ENCODE data around the gene HIVEP2. TPM values are rescaled to one million over a fixed set of nuclear protein-coding genes. Genes with fewer than 3 reads are reported as not detected.

The HIVEP2 gene
- total and polyA plus RNA-seq, 5 experiments from 2014 or later = 6.5 to 99.2 (median 17.1) TPM

GRCh38 chr6:142735204-142735603 lies 209.8 kb downstream of the HIVEP2 start:
- no peak for ATAC-seq

GRCh38 chr6:142732790-142733189 lies 212.2 kb downstream of the HIVEP2 start:
- peak in 1 of 2 donors; percentile 52 for ATAC-seq
- no peaks in the 10 kb centered on the region for H3K36me3 Mint-ChIP-seq
- DNase-seq = no peak
- peaks cover 3 to 32% (median 31%) of the 10 kb centered on the region in 4 donors for H3K4me1 Mint-ChIP-seq
- H3K9me3 Mint-ChIP-seq = peaks cover 0 to 5% (median 0%) of the 10 kb centered on the region in 9 donors
- no peak overlapping the region for H3K4me3 Mint-ChIP-seq
- H3K27me3 Mint-ChIP-seq = no peaks in the 10 kb centered on the region
- POLR2A ChIA-PET = no interaction called here
- no peak overlapping the region for H3K27ac Mint-ChIP-seq

More at GRCh38 chr6:142735204-142735603, 209.8 kb downstream of the HIVEP2 start:
- peaks cover 0 to 15% (median 12%) of the 10 kb centered on the region in 4 donors for H3K4me1 Mint-ChIP-seq
- no peaks in the 10 kb centered on the region for H3K36me3 Mint-ChIP-seq
- DNase-seq = no peak
- H3K27me3 Mint-ChIP-seq = no peaks in the 10 kb centered on the region
- no peak overlapping the region for H3K27ac Mint-ChIP-seq
- H3K4me3 Mint-ChIP-seq = no peak overlapping the region
- H3K9me3 Mint-ChIP-seq = peaks cover 0 to 5% (median 0%) of the 10 kb centered on the region in 9 donors
- POLR2A ChIA-PET = no interaction called here

- Mint-ChIP-seq H3K36me3 (no peaks in the 10 kb centered on the region), H3K4me3 (no peak overlapping the region), H3K27ac (no peak overlapping the region)
These were observed 213.4 kb downstream of the HIVEP2 start for GRCh38 chr6:142731611-142732010.

GRCh38 chr6:142729618-142730017 lies 215.4 kb downstream of the HIVEP2 start:
- peaks cover 6 to 35% (median 32%) of the 10 kb centered on the region in 4 donors for H3K4me1 Mint-ChIP-seq

More at GRCh38 chr6:142731611-142732010, 213.4 kb downstream of the HIVEP2 start:
- POLR2A ChIA-PET = no interaction called here
- Mint-ChIP-seq H3K9me3 (peaks cover 0 to 5% (median 0%) of the 10 kb centered on the region in 9 donors), H3K27me3 (no peaks in the 10 kb centered on the region), H3K4me1 (peaks cover 3 to 32% (median 31%) of the 10 kb centered on the region in 4 donors)
- ATAC-seq (no peak), DNase-seq (no peak)

GRCh38 chr6:142728910-142729481 lies 216.0 kb downstream of the HIVEP2 start:
- peaks cover 0 to 5% (median 0%) of the 10 kb centered on the region in 9 donors for H3K9me3 Mint-ChIP-seq
- H3K36me3 Mint-ChIP-seq = no peaks in the 10 kb centered on the region
- peak overlapping the region; percentile 36 to 73 (median 60) for H3K4me3 Mint-ChIP-seq
- no peaks in the 10 kb centered on the region for H3K27me3 Mint-ChIP-seq
- ATAC-seq (no peak), DNase-seq (peak in 1 of 10 donors; percentile 7)
- H3K27ac Mint-ChIP-seq = peak overlapping the region in 2 of 10 donors; percentile 28 to 75
- POLR2A ChIA-PET = no interaction called here
- peaks cover 6 to 35% (median 32%) of the 10 kb centered on the region in 4 donors for H3K4me1 Mint-ChIP-seq

More at GRCh38 chr6:142729618-142730017, 215.4 kb downstream of the HIVEP2 start:
- H3K27ac Mint-ChIP-seq = peak overlapping the region in 1 of 10 donors; percentile 75
- POLR2A ChIA-PET = no interaction called here
- ATAC-seq (no peak), DNase-seq (no peak)
- peak overlapping the region in 2 of 10 donors; percentile 9 to 30 for H3K4me3 Mint-ChIP-seq
- no peaks in the 10 kb centered on the region for H3K36me3 Mint-ChIP-seq
- H3K9me3 Mint-ChIP-seq = peaks cover 0 to 5% (median 0%) of the 10 kb centered on the region in 9 donors
- no peaks in the 10 kb centered on the region for H3K27me3 Mint-ChIP-seq

DNA sequence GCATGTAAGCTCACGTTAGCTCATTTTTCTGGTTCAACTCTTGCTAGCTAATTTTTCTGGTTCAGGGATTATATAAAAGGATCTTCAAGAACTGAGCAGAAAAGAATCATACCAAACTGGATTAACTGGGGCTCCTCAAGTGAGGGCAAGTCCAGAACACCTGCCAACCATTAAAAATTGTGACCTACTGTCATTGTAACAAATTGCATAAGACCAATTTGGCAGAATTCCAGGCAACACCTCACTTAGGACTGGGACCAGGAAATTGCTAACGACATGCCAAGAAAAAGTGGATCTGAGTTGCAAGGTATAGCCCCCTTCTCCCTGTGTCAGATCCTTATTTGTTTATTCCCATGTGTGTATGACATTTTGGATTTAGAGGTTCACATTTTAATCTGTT lies 216.6 kb downstream of the HIVEP2 start:
- ATAC-seq (no peak), DNase-seq (no peak)
- no peak overlapping the region for H3K27ac Mint-ChIP-seq
- no peaks in the 10 kb centered on the region for H3K36me3 Mint-ChIP-seq
- H3K9me3 Mint-ChIP-seq = peaks cover 0 to 2% (median 0%) of the 10 kb centered on the region in 9 donors
- peak overlapping the region in 3 of 10 donors; percentile 12 to 73 (median 57) for H3K4me3 Mint-ChIP-seq
- peaks cover 6 to 35% (median 32%) of the 10 kb centered on the region in 4 donors for H3K4me1 Mint-ChIP-seq
- H3K27me3 Mint-ChIP-seq = no peaks in the 10 kb centered on the region
- POLR2A ChIA-PET = no interaction called here

DNA sequence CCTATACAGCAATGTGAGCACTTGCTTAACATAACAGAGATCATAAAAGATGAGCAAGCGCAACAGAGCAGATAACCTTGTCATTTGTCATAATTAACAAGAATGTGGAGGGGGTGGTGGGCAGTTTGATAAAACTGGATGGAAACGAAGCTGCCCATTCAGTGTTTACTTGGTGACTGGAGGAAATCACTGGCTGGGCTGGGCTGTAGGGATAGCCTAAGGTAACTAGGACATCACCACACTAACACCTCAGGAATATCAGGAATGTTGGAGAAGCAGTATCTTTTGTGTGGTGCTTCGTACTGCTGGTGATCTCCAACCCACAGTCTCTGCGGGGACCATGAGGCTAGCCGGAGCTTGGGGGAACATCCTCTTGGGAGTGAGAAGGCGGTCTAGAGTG lies 218.4 kb downstream of the HIVEP2 start:
- DNase-seq (no peak), ATAC-seq (no peak)
- Mint-ChIP-seq H3K36me3 (no peaks in the 10 kb centered on the region), H3K27ac (peak overlapping the region in 1 of 10 donors; percentile 17), H3K9me3 (no peaks in the 10 kb centered on the region), H3K27me3 (no peaks in the 10 kb centered on the region), H3K4me3 (no peak overlapping the region), H3K4me1 (peaks cover 6 to 22% (median 20%) of the 10 kb centered on the region in 4 donors)
- POLR2A ChIA-PET = no interaction called here

GRCh38 chr6:142725024-142725770 lies 219.8 kb downstream of the HIVEP2 start:
- no peak for ATAC-seq
- no peak overlapping the region for H3K4me3 Mint-ChIP-seq
- peaks cover 6 to 31% (median 20%) of the 10 kb centered on the region in 4 donors for H3K4me1 Mint-ChIP-seq
- no peak for DNase-seq
- peaks cover 0 to 5% (median 2%) of the 10 kb centered on the region in 9 donors for H3K9me3 Mint-ChIP-seq
- H3K27me3 Mint-ChIP-seq = no peaks in the 10 kb centered on the region
- POLR2A ChIA-PET = no interaction called here
- H3K27ac Mint-ChIP-seq = peak overlapping the region in 2 of 10 donors; percentile 44 to 50
- H3K36me3 Mint-ChIP-seq = peaks cover 0 to 5% (median 0%) of the 10 kb centered on the region in 3 donors

DNA sequence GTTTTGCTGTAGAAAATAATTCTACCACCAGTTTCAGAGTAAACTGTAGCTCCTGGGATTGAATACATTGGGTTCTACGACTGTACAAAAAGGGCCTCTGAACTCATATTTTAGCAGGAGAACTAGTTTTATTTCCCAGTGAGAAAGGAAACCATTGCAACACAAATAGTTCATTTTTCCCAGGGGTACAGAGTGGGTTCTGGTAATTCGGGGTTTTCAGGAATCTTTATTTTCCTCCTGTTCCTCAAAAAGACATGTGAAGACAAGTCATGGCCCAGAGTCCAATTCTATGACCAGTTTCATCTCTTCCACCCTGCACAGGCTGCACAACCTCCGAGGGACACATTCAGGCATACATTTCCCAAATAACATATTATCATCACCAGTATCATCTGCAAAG lies 222.1 kb downstream of the HIVEP2 start:
- peaks cover 8 to 28% (median 20%) of the 10 kb centered on the region in 9 donors for H3K9me3 Mint-ChIP-seq
- POLR2A ChIA-PET = interaction anchor here (1.1 kb wide), 1 partner anchor 13 kb away, joined by 3 read pairs; no protein-coding TSS in a partner anchor
- H3K36me3 Mint-ChIP-seq = peaks cover 0 to 24% (median 18%) of the 10 kb centered on the region in 3 donors
- ATAC-seq = no peak
- no peak overlapping the region for H3K27ac Mint-ChIP-seq
- DNase-seq = no peak
- H3K4me3 Mint-ChIP-seq = no peak overlapping the region
- no peaks in the 10 kb centered on the region for H3K27me3 Mint-ChIP-seq
- peaks cover 0 to 10% (median 3%) of the 10 kb centered on the region in 4 donors for H3K4me1 Mint-ChIP-seq

GRCh38 chr6:142722012-142722411 lies 223.0 kb downstream of the HIVEP2 start:
- POLR2A ChIA-PET = no interaction called here
- Mint-ChIP-seq H3K27ac (no peak overlapping the region), H3K4me1 (peaks cover 0 to 10% (median 3%) of the 10 kb centered on the region in 4 donors), H3K4me3 (no peak overlapping the region), H3K27me3 (no peaks in the 10 kb centered on the region), H3K36me3 (peaks cover 0 to 24% (median 20%) of the 10 kb centered on the region in 3 donors), H3K9me3 (peaks cover 8 to 34% (median 20%) of the 10 kb centered on the region in 9 donors)
- no peak for DNase-seq
- no peak for ATAC-seq

- H3K4me3 Mint-ChIP-seq = peak overlapping the region in 1 of 10 donors; percentile 29
- POLR2A ChIA-PET = no interaction called here
- no peaks in the 10 kb centered on the region for H3K27me3 Mint-ChIP-seq
- DNase-seq = no peak
- H3K9me3 Mint-ChIP-seq = peaks cover 8 to 34% (median 20%) of the 10 kb centered on the region in 9 donors
- no peak overlapping the region for H3K27ac Mint-ChIP-seq
- ATAC-seq = no peak
- peaks cover 0 to 24% (median 20%) of the 10 kb centered on the region in 3 donors for H3K36me3 Mint-ChIP-seq
- H3K4me1 Mint-ChIP-seq = peaks cover 0 to 11% (median 3%) of the 10 kb centered on the region in 4 donors
These were observed 223.6 kb downstream of the HIVEP2 start for GRCh38 chr6:142721215-142721920.

DNA sequence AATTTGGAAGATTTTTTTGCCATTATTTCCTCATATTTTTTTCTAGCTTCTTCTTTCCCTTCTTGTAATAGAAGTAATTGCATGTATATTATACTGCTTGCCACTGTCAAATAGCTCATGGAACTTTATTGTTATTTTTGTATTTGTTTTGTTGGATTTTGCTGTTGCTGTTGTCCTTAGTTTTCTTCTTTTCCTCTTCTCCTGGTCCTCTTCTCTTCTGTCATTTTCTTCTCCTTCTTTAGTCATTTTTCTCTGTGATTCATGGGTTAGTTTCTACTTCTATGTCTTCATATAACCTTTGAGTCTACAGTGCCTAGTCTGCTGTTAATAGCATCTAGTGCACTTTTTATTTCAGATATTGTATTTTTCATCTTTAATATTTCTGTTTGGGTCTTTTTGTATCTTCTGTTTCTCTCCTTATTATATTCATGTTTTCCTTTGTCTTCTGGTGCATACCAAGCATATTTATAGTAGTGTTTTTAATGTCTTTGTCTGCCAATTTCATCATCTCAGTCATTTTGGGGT lies 226.2 kb downstream of the HIVEP2 start:
- H3K9me3 Mint-ChIP-seq = peaks cover 8 to 34% (median 20%) of the 10 kb centered on the region in 9 donors
- no peaks in the 10 kb centered on the region for H3K27me3 Mint-ChIP-seq
- H3K36me3 Mint-ChIP-seq = peaks cover 0 to 24% (median 22%) of the 10 kb centered on the region in 3 donors
- DNase-seq = no peak
- H3K4me1 Mint-ChIP-seq = peaks cover 3 to 22% (median 6%) of the 10 kb centered on the region in 4 donors
- no peak overlapping the region for H3K27ac Mint-ChIP-seq
- no peak for ATAC-seq
- POLR2A ChIA-PET = no interaction called here
- no peak overlapping the region for H3K4me3 Mint-ChIP-seq
